AG09309 (cell line): Measurements from ENCODE around the gene ANKRD34A.
A peak's percentile ranks its signal among the peaks of the same experiment; 100 is the strongest.

Experiments
- DNase-seq: peaks from one replicate; pipeline ENCODE4 v3.0.0-alpha.2; 2010; ENCODE audit warnings: low read depth
- H3K4me3 ChIP-seq: 2 replicates; pipeline ENCODE4 v1.5.1; 2011; ENCODE audit warnings: mild to moderate bottlenecking, low read depth, low read length, moderate library complexity; ENCODE audit not compliant: control insufficient read depth
- TF ChIP-seq, protein P1 (sequence below): IDR thresholded peaks from 2 replicates; pipeline ENCODE4 v1.5.1; 2011; ENCODE audit warnings: mild to moderate bottlenecking, low read depth, low read length, inconsistent platforms; ENCODE audit not compliant: insufficient read depth, control insufficient read depth; ENCODE audit errors: missing control alignments

ANKRD34A gene

GRCh38 chr1:145983206-145983675 is 18.9 kb upstream of the ANKRD34A start:
- TF ChIP-seq, protein P1, sequence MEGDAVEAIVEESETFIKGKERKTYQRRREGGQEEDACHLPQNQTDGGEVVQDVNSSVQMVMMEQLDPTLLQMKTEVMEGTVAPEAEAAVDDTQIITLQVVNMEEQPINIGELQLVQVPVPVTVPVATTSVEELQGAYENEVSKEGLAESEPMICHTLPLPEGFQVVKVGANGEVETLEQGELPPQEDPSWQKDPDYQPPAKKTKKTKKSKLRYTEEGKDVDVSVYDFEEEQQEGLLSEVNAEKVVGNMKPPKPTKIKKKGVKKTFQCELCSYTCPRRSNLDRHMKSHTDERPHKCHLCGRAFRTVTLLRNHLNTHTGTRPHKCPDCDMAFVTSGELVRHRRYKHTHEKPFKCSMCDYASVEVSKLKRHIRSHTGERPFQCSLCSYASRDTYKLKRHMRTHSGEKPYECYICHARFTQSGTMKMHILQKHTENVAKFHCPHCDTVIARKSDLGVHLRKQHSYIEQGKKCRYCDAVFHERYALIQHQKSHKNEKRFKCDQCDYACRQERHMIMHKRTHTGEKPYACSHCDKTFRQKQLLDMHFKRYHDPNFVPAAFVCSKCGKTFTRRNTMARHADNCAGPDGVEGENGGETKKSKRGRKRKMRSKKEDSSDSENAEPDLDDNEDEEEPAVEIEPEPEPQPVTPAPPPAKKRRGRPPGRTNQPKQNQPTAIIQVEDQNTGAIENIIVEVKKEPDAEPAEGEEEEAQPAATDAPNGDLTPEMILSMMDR, result no peak
- H3K4me3 ChIP-seq, result no peak overlapping the region
- DNase-seq, result no peak

DNA sequence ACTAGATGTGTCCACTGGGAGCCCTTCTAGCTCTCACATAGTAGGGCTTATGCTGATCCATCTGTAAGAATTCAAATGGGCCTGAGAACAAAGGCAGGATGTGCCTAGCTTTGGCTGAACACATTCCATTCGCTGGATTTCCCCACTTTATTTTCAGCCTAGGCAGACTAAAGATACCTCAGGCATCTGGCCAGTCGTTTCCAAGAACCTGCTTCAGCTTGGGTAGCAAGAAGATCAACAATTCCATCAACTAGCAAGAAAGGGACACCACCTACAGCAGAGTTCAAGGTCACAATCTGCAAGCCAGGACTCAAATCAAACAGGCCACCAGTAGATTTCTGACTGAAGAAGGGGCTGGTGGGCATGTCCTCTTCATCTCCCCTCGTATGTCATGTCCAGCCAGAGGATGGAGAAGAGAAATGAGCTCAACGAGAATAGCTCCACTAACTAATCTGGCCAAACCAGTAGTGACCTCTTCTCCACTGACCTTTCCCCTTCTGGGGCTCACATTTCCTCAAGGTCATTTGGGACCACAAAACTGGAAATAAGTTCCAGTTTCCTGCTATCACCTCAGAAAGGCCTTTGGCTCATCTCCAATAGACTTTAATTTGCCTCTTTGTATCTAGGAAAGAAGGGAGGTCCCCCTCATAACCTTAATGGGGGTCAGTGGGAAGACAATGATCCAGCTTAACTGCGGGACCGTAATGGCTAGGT is 17.8 kb upstream of the ANKRD34A start:
- TF ChIP-seq, protein P1, result no peak

DNA sequence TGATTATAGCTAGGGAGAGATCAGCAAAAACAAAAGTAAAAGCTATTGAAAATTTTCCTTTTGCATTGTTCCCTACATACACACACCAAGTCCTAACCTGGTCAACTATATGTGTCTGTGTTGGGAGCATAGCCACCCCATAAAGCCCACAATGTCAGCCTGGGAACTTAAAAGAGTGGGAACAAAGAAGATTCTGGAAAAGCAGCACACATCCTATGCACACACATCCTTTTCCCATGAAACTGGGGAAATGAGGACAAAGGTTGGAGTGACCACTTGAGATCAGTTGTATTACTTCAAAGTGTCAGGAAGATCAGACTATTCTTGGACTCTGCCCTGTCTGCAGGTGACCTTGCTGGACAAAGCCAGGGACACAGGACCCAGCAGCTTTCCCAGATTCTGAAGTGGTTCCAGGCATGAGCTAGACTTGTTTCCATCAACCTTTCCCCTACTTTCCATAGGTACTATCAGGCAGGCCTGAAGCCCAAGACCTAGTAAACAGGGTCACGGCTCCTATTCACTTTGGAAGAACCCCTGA is 16.2 kb upstream of the ANKRD34A start:
- no peak for DNase-seq
- H3K4me3 ChIP-seq, result no peak overlapping the region
- TF ChIP-seq, protein P1, result no peak

More for the DNA sequence above, 17.8 kb upstream of the ANKRD34A start:
- no peak overlapping the region for H3K4me3 ChIP-seq
- no peak for DNase-seq

DNA sequence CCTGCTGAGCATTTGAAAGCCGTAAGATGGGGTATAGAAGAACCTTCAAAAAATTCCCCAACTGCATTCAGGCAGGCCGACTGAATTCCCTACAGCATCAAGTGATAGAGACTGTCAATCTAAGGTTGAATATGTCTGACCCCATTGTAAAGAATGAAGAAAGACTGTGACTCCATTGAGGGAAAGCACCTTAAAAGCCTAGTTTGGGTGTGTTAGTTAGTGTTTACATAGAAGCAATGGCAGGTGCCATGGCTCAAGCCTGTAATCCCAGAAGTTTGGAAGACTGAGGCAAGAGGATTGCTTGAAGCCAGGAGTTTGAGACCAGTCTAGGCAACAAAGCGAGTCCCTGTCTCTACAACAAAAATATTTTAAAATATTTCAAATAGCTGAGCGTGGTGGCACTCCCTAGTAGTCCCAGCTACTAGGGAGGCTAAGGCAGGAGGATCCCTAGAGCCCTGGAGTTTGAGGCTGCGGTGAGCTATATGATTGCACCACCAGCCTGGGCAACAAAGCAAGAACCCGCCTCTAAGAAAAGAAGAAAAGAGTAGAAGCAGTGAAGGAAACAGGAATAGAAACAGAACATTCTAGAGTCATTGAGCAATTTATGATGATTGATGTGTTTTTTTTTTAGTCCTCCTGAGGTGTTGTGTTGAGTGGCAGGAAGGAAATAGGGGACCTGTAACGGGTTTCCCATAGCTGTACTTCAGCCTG is 15.5 kb upstream of the ANKRD34A start:
- H3K4me3 ChIP-seq, result no peak overlapping the region
- TF ChIP-seq, protein P1, result no peak
- DNase-seq, result no peak

GRCh38 chr1:145978854-145979745 is 14.7 kb upstream of the ANKRD34A start:
- peak; percentile 100 for DNase-seq
- H3K4me3 ChIP-seq, result peak overlapping the region; percentile 7
- TF ChIP-seq, protein P1, result peak; percentile 23

GRCh38 chr1:145978471-145978853 is 14.1 kb upstream of the ANKRD34A start:
- TF ChIP-seq, protein P1, result no peak
- DNase-seq, result no peak
- H3K4me3 ChIP-seq, result no peak overlapping the region; the same call in 1 of the 2 replicates
